22Rv1 (cell line): ENCODE results near the gene ZNF329.

Experiments used
- ZFX ChIP-seq: fragments of 450-650 bp; IDR thresholded peaks from 2 replicates; pipeline ENCODE4 v1.6.1; 2017; ENCODE audit warnings: antibody characterized with exemption, borderline replicate concordance
- TF ChIP-seq, protein P1 (sequence below): fragments of 450-650 bp; IDR thresholded peaks from 2 replicates; pipeline ENCODE4 v1.5.1; 2017; ENCODE audit warnings: mild to moderate bottlenecking

DNA sequence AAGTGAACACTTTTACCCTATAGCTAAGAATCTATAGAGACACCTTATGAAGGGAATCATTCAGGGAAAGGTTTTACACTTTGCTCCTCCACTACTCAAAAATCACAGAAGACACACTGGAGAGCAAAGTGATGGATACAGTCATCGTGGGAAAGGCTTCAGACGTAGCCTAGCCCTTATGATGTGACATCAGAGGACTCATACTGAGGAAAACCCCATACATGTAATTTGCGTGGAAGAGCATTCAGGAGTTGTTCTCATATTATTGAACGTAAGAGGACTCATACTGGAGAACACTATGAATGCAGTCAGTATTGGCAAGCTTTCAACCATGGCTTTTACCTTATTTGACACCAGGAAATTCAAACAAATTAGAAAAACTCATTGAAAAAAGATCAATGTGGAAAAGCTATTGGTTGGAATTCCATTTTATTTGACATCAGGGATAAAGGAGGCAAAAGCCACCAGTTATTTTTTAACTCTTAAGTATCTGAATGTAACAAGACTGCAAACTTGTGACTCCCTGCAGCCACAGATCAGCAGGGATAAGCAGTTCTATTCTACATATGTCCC, 16.2 kb upstream of the ZNF329 start:
- TF ChIP-seq, protein P1, sequence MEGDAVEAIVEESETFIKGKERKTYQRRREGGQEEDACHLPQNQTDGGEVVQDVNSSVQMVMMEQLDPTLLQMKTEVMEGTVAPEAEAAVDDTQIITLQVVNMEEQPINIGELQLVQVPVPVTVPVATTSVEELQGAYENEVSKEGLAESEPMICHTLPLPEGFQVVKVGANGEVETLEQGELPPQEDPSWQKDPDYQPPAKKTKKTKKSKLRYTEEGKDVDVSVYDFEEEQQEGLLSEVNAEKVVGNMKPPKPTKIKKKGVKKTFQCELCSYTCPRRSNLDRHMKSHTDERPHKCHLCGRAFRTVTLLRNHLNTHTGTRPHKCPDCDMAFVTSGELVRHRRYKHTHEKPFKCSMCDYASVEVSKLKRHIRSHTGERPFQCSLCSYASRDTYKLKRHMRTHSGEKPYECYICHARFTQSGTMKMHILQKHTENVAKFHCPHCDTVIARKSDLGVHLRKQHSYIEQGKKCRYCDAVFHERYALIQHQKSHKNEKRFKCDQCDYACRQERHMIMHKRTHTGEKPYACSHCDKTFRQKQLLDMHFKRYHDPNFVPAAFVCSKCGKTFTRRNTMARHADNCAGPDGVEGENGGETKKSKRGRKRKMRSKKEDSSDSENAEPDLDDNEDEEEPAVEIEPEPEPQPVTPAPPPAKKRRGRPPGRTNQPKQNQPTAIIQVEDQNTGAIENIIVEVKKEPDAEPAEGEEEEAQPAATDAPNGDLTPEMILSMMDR, result no peak
- TF ChIP-seq ZFX, result no peak
